Measurements from ENCODE around the gene LRRC74B. TPM values are rescaled to one million over a fixed set of nuclear protein-coding genes. Genes with fewer than 3 reads are reported as not detected.
A peak's percentile ranks its signal among the peaks of the same experiment; 100 is the strongest.

LRRC74B gene
- total RNA-seq, 4 donors from 2014 or later: not detected

GRCh38 chr22:21010426-21011113 lies 35.2 kb upstream of the LRRC74B start:
- no peak for DNase-seq (ENCODE audit: extremely low spot score)
- Histone ChIP-seq H3K36me3 (no peaks in the 10 kb centered on the region), H3K27me3 (no peaks in the 10 kb centered on the region), H3K27ac (replicated peaks in 1 of 4) (no peak overlapping the region), H3K9me3 (no peaks in the 10 kb centered on the region), H3K4me3 (no peak overlapping the region), H3K4me1 (peaks cover 18 to 23% (median 21%) of the 10 kb centered on the region in 4 donors)
- TF ChIP-seq EP300 (IDR thresholded peaks at IDR 0.05) (no peak), POLR2A (IDR thresholded peaks at IDR 0.05; ENCODE audit: low read depth) (no peak), CTCF (IDR thresholded peaks at IDR 0.05) (no peak), POLR2AphosphoS5 (IDR thresholded peaks at IDR 0.05) (no peak)
- 92% methylated on average over 3 of the region's 3 CpGs for WGBS
- intact Hi-C loops (cut with DNase I): loop anchor here (10.0 kb wide), 1 partner anchor 46 kb away; the partner anchor contains the start of gene AIFM3

GRCh38 chr22:21012446-21013407 lies 33.0 kb upstream of the LRRC74B start:
- Histone ChIP-seq H3K4me3 (no peak overlapping the region), H3K27me3 (no peaks in the 10 kb centered on the region), H3K27ac (replicated peaks in 1 of 4) (peak overlapping the region in 1 of 4 donors; percentile 86), H3K9me3 (no peaks in the 10 kb centered on the region), H3K36me3 (no peaks in the 10 kb centered on the region), H3K4me1 (peaks cover 22 to 27% (median 25%) of the 10 kb centered on the region in 4 donors)
- TF ChIP-seq CTCF (IDR thresholded peaks at IDR 0.05) (no peak), EP300 (IDR thresholded peaks at IDR 0.05) (no peak), POLR2AphosphoS5 (IDR thresholded peaks at IDR 0.05) (no peak), POLR2A (IDR thresholded peaks at IDR 0.05; ENCODE audit: low read depth) (no peak)
- 87% methylated on average over 8 of the region's 14 CpGs for WGBS
- no peak for DNase-seq (ENCODE audit: extremely low spot score)
- intact Hi-C loops (cut with DNase I): loop anchor here (10.0 kb wide), 1 partner anchor 48 kb away; the partner anchor contains the start of gene AIFM3

GRCh38 chr22:21013657-21014201 lies 32.0 kb upstream of the LRRC74B start:
- Histone ChIP-seq H3K4me1 (peaks cover 22 to 27% (median 25%) of the 10 kb centered on the region in 4 donors), H3K9me3 (no peaks in the 10 kb centered on the region), H3K27me3 (no peaks in the 10 kb centered on the region), H3K4me3 (peak overlapping the region; percentile 53 to 66 (median 59)), H3K36me3 (no peaks in the 10 kb centered on the region), H3K27ac (replicated peaks in 1 of 4) (peak overlapping the region; percentile 71 to 86 (median 80))
- DNase-seq (ENCODE audit: extremely low spot score): no peak
- no peak for TF ChIP-seq CTCF (IDR thresholded peaks at IDR 0.05)
- intact Hi-C loops (cut with DNase I): loop anchor here (10.0 kb wide), 1 partner anchor 49 kb away; the partner anchor contains the start of gene AIFM3
- WGBS: 4% methylated on average over 18 of the region's 24 CpGs

GRCh38 chr22:21014202-21014725 lies 31.5 kb upstream of the LRRC74B start:
- 1% methylated on average over 22 of the region's 40 CpGs for WGBS
- Histone ChIP-seq H3K4me1 (peaks cover 22 to 27% (median 25%) of the 10 kb centered on the region in 4 donors), H3K9me3 (no peaks in the 10 kb centered on the region), H3K27ac (replicated peaks in 1 of 4) (peak overlapping the region; percentile 71 to 86 (median 80)), H3K4me3 (peak overlapping the region; percentile 53 to 66 (median 59)), H3K27me3 (no peaks in the 10 kb centered on the region), H3K36me3 (no peaks in the 10 kb centered on the region)
- intact Hi-C loops (cut with DNase I): loop anchor here (10.0 kb wide), 1 partner anchor 49 kb away; the partner anchor contains the start of gene AIFM3
- peak; percentile 94 for DNase-seq (ENCODE audit: extremely low spot score)
- TF ChIP-seq EP300 (IDR thresholded peaks at IDR 0.05): no peak
- TF ChIP-seq POLR2A (IDR thresholded peaks at IDR 0.05; ENCODE audit: low read depth): no peak
- TF ChIP-seq CTCF (IDR thresholded peaks at IDR 0.05): no peak
- peak; percentile 29 to 51 for TF ChIP-seq POLR2AphosphoS5 (IDR thresholded peaks at IDR 0.05)
